Kidney (tissue), 14 donors: ENCODE data around the gene PRRC2C. TPM values are rescaled to one million over a fixed set of nuclear protein-coding genes. Genes with fewer than 3 reads are reported as not detected.
"Not testable (repeated sequence)": the region's sequence is repeated elsewhere in the genome, so short reads cannot be mapped to it uniquely, and the experiment has no call there.

Experiments
- DNase-seq, 5 donors: peaks; one replicate each; pipeline ENCODE4 v3.0.0-alpha.2; 2013 to 2020
- FAIRE-seq: peaks from 2 replicates; lab custom pipeline; 2012; peaks lifted over from hg19 to GRCh38; lab: Jason Lieb, UNC
- H3K27ac ChIP-seq, 2 donors: one replicate each; pipeline ENCODE4 v1.7.0; 2013; ENCODE audit warnings: low read depth in 2 of 2, low read length in 2 of 2, inconsistent platforms in 1 of 2
- H3K27me3 ChIP-seq: one replicate; pipeline ENCODE4 v1.7.1; 2013; ENCODE audit warnings: low read length, inconsistent platforms; ENCODE audit not compliant: control insufficient read depth, insufficient read depth
- H3K36me3 ChIP-seq, 3 donors: one replicate each; pipeline versions ENCODE4 v1.7.0 to v1.7.1; 2013; ENCODE audit warnings: low read length in 3 of 3, control low read depth in 1 of 3, inconsistent platforms in 1 of 3; ENCODE audit not compliant: insufficient read depth in 3 of 3, control insufficient read depth in 2 of 3
- H3K4me1 ChIP-seq, 3 donors: one replicate each; pipeline versions ENCODE4 v1.7.0 to v1.7.1; 2013; ENCODE audit warnings: low read length in 3 of 3, inconsistent platforms in 1 of 3, low read depth in 1 of 3; ENCODE audit not compliant: control insufficient read depth in 2 of 3, insufficient read depth in 2 of 3
- H3K4me3 ChIP-seq, 3 donors: one replicate each; pipeline versions ENCODE4 v1.7.0 to v1.8.1; 2013; ENCODE audit warnings: low read length in 3 of 3, control low read depth in 1 of 3, inconsistent platforms in 1 of 3
- H3K9ac ChIP-seq, 3 donors: one replicate each; pipeline versions ENCODE4 v1.7.0 to v1.7.1; 2013; ENCODE audit warnings: low read length in 3 of 3, control low read depth in 1 of 3, inconsistent platforms in 1 of 3
- H3K9me3 ChIP-seq, 3 donors: one replicate each; pipeline versions ENCODE4 v1.7.0 to v1.7.1; 2013; ENCODE audit warnings: low read length in 3 of 3, control low read depth in 1 of 3, inconsistent platforms in 1 of 3; ENCODE audit not compliant: control insufficient read depth in 2 of 3, insufficient read depth in 1 of 3
- intact Hi-C: fragments of 100-400 bp; cut with DNase I; formaldehyde crosslinking; loops from one replicate; pipeline ENCODE4 v1.11.1; 2022
- polyA plus RNA-seq: library from polyadenylated mRNA; stranded (reverse); fragments of 350-450 nt; fragmentation: Illumina TruSeq; extraction: RNeasy Lipid Tissue Mini Kit (QIAGEN cat#74804); gene quantifications from one replicate; pipeline ENCODE4 v1.2.3, GENCODE V29; 2014; ENCODE audit warnings: low read depth, low replicate concordance; ENCODE audit not compliant: insufficient read depth
- total RNA-seq: library from RNA; stranded (reverse); fragmentation: NEBNext Ultra II Directional; extraction: Animal tissue kit (Norgen Biotek cat#: 25700); gene quantifications from one replicate; pipeline ENCODE4 v1.2.1, GENCODE V29; 2021
- TF ChIP-seq, protein P1 (sequence below): IDR thresholded peaks from 3 replicates; pipeline ENCODE4 v1.5.1; 2012; ENCODE audit warnings: mild to moderate bottlenecking, moderate library complexity, borderline replicate concordance; ENCODE audit not compliant: insufficient read depth; ENCODE audit errors: extremely low read depth
- donor health status: control.
- donor health status: control.
- donor health status: control.
- donor health status: control.
- donor health status: control.
- donor health status: DM: yes; HTN: yes; CAD: no.
- donor health status: Normal renal cell carcinoma (clear cell type).

PRRC2C gene
- total and polyA plus RNA-seq, 2 donors from 2014 or later: 28.1 to 152 TPM

DNA sequence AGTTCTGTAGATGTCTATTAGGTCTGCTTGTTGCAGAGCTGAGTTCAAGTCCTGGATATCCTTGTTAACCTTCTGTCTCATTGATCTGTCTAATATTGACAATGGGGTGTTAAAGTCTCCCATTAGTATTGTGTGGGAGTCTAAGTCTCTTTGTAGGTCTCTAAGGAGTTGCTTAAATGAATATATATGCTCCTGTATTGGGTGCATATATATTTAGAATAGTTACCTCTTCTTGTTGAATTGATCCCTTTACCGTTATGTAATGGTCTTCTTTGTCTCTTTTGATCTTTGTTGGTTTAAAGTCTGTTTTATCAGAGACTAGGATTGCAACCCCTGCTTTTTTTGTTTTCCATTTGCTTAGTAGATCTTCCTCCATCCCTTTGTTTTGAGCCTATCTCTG lies 68.6 kb downstream of the PRRC2C start:
- FAIRE-seq, H3K4me3 ChIP-seq, H3K9me3 ChIP-seq, H3K9ac ChIP-seq, H3K27me3 ChIP-seq, H3K27ac ChIP-seq, H3K4me1 ChIP-seq, intact Hi-C loops: not testable (repeated sequence)
- peaks cover 18 to 26% (median 21%) of the 10 kb centered on the region in 3 donors for H3K36me3 ChIP-seq
- peak in 2 of 5 donors; percentile 19 to 73 for DNase-seq

DNA sequence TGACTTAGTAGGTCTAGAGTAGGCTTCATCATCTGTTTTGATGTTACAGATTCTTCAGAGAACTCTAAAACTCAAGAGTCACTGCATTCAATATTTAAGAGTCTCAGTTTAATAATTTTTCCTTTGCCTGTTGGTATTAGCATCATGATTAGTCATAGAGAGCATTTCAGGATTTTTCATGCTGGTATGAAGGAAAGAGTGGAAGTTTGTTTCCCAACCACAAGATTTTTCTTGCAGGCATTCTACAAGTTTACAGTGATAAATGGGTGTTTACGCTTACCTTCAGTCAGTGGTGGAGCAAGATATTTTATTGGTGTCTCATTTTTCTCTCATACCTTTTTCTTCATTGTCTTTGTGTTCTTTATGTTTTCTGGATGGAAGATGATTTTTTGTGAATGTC lies 78.3 kb downstream of the PRRC2C start:
- DNase-seq: no peak
- H3K9me3 ChIP-seq: peaks cover 0 to 1% (median 0%) of the 10 kb centered on the region in 3 donors
- peaks cover 22 to 64% (median 29%) of the 10 kb centered on the region in 3 donors for H3K36me3 ChIP-seq
- H3K4me3 ChIP-seq: no peak overlapping the region
- no peak for FAIRE-seq
- no peaks in the 10 kb centered on the region for H3K4me1 ChIP-seq
- no peak overlapping the region for H3K9ac ChIP-seq
- TF ChIP-seq, protein P1, sequence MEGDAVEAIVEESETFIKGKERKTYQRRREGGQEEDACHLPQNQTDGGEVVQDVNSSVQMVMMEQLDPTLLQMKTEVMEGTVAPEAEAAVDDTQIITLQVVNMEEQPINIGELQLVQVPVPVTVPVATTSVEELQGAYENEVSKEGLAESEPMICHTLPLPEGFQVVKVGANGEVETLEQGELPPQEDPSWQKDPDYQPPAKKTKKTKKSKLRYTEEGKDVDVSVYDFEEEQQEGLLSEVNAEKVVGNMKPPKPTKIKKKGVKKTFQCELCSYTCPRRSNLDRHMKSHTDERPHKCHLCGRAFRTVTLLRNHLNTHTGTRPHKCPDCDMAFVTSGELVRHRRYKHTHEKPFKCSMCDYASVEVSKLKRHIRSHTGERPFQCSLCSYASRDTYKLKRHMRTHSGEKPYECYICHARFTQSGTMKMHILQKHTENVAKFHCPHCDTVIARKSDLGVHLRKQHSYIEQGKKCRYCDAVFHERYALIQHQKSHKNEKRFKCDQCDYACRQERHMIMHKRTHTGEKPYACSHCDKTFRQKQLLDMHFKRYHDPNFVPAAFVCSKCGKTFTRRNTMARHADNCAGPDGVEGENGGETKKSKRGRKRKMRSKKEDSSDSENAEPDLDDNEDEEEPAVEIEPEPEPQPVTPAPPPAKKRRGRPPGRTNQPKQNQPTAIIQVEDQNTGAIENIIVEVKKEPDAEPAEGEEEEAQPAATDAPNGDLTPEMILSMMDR: no peak
- H3K27me3 ChIP-seq: no peaks in the 10 kb centered on the region
- H3K27ac ChIP-seq: no peak overlapping the region
- intact Hi-C loops: no loop called here

DNA sequence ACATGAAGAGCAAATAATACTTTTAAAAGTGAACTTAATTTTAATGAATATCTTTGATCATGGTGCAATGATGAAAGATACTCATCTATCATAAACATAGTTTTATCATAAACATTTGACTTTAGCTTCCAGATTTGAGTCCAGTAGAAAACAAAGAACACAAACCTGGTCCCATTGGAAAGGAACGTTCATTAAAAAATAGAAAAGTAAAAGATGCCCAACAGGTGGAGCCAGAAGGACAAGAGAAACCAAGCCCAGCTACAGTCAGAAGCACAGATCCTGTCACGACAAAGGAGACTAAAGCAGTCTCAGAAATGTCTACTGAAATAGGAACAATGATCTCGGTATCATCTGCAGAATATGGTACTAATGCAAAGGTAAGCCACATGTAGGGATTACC lies 81.1 kb downstream of the PRRC2C start:
- Histone ChIP-seq H3K9me3 (no peaks in the 10 kb centered on the region), H3K27me3 (no peaks in the 10 kb centered on the region), H3K36me3 (peaks cover 12 to 59% (median 21%) of the 10 kb centered on the region in 3 donors), H3K27ac (no peak overlapping the region), H3K4me1 (no peaks in the 10 kb centered on the region), H3K4me3 (no peak overlapping the region), H3K9ac (no peak overlapping the region)
- DNase-seq (peak in 1 of 5 donors; percentile 16), FAIRE-seq (no peak)
- TF ChIP-seq, protein P1: peak; percentile 9
- intact Hi-C loops: no loop called here

DNA sequence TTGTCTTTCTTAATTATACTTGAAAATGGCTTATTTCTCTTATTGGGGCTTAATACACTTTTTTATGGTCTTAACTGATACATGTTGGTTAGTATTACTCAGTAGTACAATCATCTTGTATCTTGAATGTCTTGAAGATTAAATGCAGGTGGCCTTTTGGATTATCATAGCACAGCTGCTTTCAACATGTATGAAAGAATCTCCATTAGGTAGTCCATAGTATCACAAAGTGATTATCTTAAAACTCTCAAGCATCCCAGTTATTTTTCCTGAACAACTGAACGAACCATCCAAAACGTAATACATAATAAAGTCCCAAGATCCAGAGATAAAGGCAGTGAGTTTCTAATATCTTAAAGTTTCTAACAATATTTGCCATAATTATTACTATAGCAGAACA lies 85.0 kb downstream of the PRRC2C start:
- Histone ChIP-seq H3K9ac (no peak overlapping the region), H3K9me3 (no peaks in the 10 kb centered on the region), H3K4me1 (no peaks in the 10 kb centered on the region), H3K4me3 (no peak overlapping the region), H3K36me3 (peaks cover 11 to 55% (median 19%) of the 10 kb centered on the region in 3 donors), H3K27ac (no peak overlapping the region), H3K27me3 (no peaks in the 10 kb centered on the region)
- intact Hi-C loops: no loop called here
- FAIRE-seq: no peak
- DNase-seq: no peak
- TF ChIP-seq, protein P1: no peak
